NCI-H748 (cell line): ENCODE measurements around the gene WDR72.

ENCODE experiments used
- DNase-seq: peaks from one replicate; lab custom pipeline; 2025; ENCODE audit not compliant: unreplicated experiment; lab: John Stamatoyannopoulos, UW

Gene WDR72

DNA sequence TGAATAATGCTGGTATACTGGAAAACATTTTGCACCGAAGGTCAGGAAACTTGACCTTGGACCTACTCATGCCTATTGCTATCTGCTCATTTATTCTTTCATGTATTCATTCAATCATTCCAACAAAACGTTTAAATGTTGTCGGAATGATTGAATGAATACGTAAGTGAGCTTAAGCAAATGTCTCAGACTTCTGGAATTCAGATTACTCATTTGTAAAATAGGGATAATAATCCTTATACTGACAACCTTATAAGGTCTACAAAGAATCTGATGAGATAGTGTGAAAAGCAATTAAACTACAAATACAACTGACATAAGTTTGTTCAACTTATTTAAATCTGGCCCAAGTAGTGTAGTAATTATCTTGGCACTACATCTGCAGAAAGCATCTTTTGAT, 288.7 kb downstream of the WDR72 start:
- DNase-seq: no peak

DNA sequence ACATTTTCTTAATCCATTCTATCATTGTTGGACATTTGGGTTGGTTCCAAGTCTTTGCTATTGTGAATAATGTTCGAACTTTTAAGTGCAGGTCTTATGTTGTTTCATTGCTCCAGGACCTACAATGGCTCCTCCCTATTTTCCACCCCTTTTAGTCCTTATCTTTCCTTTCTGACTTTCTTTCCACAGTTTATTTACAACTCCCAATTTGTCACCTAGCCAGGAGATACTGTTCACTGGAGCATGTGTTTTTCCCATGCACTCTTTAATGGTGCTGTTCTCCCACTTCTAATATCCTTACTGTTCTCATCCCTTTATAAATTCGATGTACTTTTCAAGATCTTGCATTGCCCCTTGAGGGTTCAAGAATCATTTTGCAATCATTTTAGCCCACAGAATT, 290.0 kb downstream of the WDR72 start:
- DNase-seq: no peak
